HCT116 (cell line): Measurements from ENCODE around the gene ORM1. TPM values are rescaled to one million over a fixed set of nuclear protein-coding genes. Genes with fewer than 3 reads are reported as not detected.

Experiments used
- ATAC-seq: fragments of 200-7000 bp; cut with Tn5 transposase; 2 replicates; pipeline ENCODE4 v1.9.1; 2020; ENCODE audit warnings: mild to moderate bottlenecking, moderate library complexity
- BruUV-seq: library from RNA; stranded (reverse); fragments of 400-500 nt; replicated peaks from 2 replicates; lab custom pipeline; 2021; lab: Mats Ljungman, UMichigan
- CTCF ChIA-PET: fragments of 300-600 bp; sonication (Branson Sonifier 250); formaldehyde crosslinking; loops from one replicate; lab custom pipeline; 2021; ENCODE audit warnings: antibody characterized with exemption; lab: Charles Lee
- POLR2A ChIA-PET: fragments of 300-600, 350-600 bp; sonication (Branson Sonifier 250); formaldehyde crosslinking; loops from one replicate; lab custom pipeline; 2021; ENCODE audit warnings: antibody characterized with exemption; lab: Charles Lee
- RAD21 ChIA-PET, 2 experiments: fragments of 300-600 bp; sonication (Branson Sonifier 250); formaldehyde crosslinking; loops; one replicate each; lab custom pipeline; 2023; ENCODE audit warnings: low total read pairs in 2 of 2; ENCODE audit not compliant: uncharacterized antibody in 2 of 2, unreplicated experiment in 2 of 2, low non-redundant PET in 1 of 2; lab: Charles Lee
- DNase-seq: peaks from one replicate; pipeline ENCODE4 v3.0.0-alpha.2; 2010; ENCODE audit warnings: low read depth, low spot score
- H2AFZ ChIP-seq: fragments of 200-600 bp; shearing (Covaris generic), sonication (generic); 2 replicates; pipeline ENCODE4 v1.6.1; 2017; ENCODE audit warnings: low read depth, mixed run types, mixed read lengths, antibody characterized with exemption, low read length; ENCODE audit not compliant: poor library complexity, severe bottlenecking
- H3K27ac ChIP-seq: 2 replicates; pipeline ENCODE4 v1.5.1; 2012; ENCODE audit warnings: low read depth, low read length
- H3K27me3 ChIP-seq: fragments of 200-600 bp; sonication (generic); 2 replicates; pipeline ENCODE4 v1.6.1; 2016; ENCODE audit warnings: mixed run types, low read length, mixed read lengths; ENCODE audit not compliant: insufficient read depth
- H3K36me3 ChIP-seq, 2 experiments: fragments of 200-500 bp in 1 of 2; fragments of 200-600 bp in 1 of 2; sonication (Bioruptor generic) in 1 of 2; sonication (generic) in 1 of 2; 2 replicates each; pipeline versions ENCODE4 v1.5.1 to v1.6.1; 2014 to 2016; ENCODE audit warnings: low read length in 2 of 2, inconsistent platforms in 1 of 2, mixed read lengths in 1 of 2, mixed run types in 1 of 2; ENCODE audit not compliant: insufficient read depth in 2 of 2, control insufficient read depth in 1 of 2
- H3K4me1 ChIP-seq, 2 experiments: fragments of 200-600 bp in 1 of 2; sonication (generic) in 1 of 2; 2 replicates each; pipeline versions ENCODE4 v1.5.1 to v1.6.1; 2012 to 2017; ENCODE audit warnings: low read length in 2 of 2, inconsistent platforms in 1 of 2, mild to moderate bottlenecking in 1 of 2, mixed read lengths in 1 of 2, mixed run types in 1 of 2, moderate library complexity in 1 of 2; ENCODE audit not compliant: insufficient read depth in 2 of 2, control insufficient read depth in 1 of 2
- H3K4me2 ChIP-seq: fragments of 200-600 bp; sonication (generic); 2 replicates; pipeline ENCODE4 v1.6.1; 2017; ENCODE audit warnings: mixed run types, low read length, mixed read lengths
- H3K4me3 ChIP-seq, 2 experiments: fragments of 200-600 bp in 1 of 2; sonication (generic) in 1 of 2; replicated peaks in 1 of 2; 2 replicates each; pipeline ENCODE4 v1.5.1; 2011 to 2016; ENCODE audit warnings: low read length in 2 of 2, control low read depth in 1 of 2, low read depth in 1 of 2, mild to moderate bottlenecking in 1 of 2, mixed read lengths in 1 of 2, mixed run types in 1 of 2
- H3K79me2 ChIP-seq: fragments of 200-600 bp; sonication (generic); 2 replicates; pipeline ENCODE4 v1.6.1; 2017; ENCODE audit warnings: mild to moderate bottlenecking, mixed run types, low read length, moderate library complexity, mixed read lengths; ENCODE audit not compliant: insufficient read depth
- H3K9ac ChIP-seq: fragments of 200-600 bp; sonication (generic); 2 replicates; pipeline ENCODE4 v1.6.1; 2016; ENCODE audit warnings: low read length, mixed read lengths
- H3K9me2 ChIP-seq: fragments of 200-600 bp; sonication (generic), shearing (Covaris generic); 2 replicates; pipeline ENCODE4 v1.6.1; 2017; ENCODE audit warnings: mixed run types, mild to moderate bottlenecking, moderate library complexity; ENCODE audit not compliant: insufficient read depth
- H3K9me3 ChIP-seq, 2 experiments: fragments of 200-500 bp in 1 of 2; fragments of 200-600 bp in 1 of 2; sonication (Bioruptor generic) in 1 of 2; sonication (generic) in 1 of 2; 2 replicates each; pipeline ENCODE4 v1.6.1; 2014 to 2017; ENCODE audit warnings: low read length in 2 of 2, mixed read lengths in 2 of 2, inconsistent platforms in 1 of 2, low read depth in 1 of 2, mild to moderate bottlenecking in 1 of 2, mixed run types in 1 of 2, moderate library complexity in 1 of 2; ENCODE audit not compliant: control insufficient read depth in 1 of 2, insufficient read depth in 1 of 2
- H4K20me1 ChIP-seq: fragments of 200-600 bp; sonication (generic), shearing (Covaris generic); 2 replicates; pipeline ENCODE4 v1.6.1; 2017; ENCODE audit warnings: mixed run types, mild to moderate bottlenecking, moderate library complexity; ENCODE audit not compliant: insufficient read depth
- CEBPB ChIP-seq: IDR thresholded peaks from 2 replicates; pipeline ENCODE4 v1.6.1; 2012; ENCODE audit warnings: low read depth
- EGR1 ChIP-seq: IDR thresholded peaks from 2 replicates; pipeline ENCODE4 v1.6.1; 2012; ENCODE audit warnings: low read depth
- ELF1 ChIP-seq: IDR thresholded peaks from 2 replicates; pipeline ENCODE4 v1.6.1; 2012; ENCODE audit warnings: low read depth, borderline replicate concordance
- JUND ChIP-seq: IDR thresholded peaks from 2 replicates; pipeline ENCODE4 v1.6.1; 2012
- RAD21 ChIP-seq: IDR thresholded peaks from 2 replicates; pipeline ENCODE4 v1.6.1; 2012; ENCODE audit warnings: low read depth, mild to moderate bottlenecking
- intact Hi-C: fragments of 100-400 bp; cut with micrococcal nuclease; formaldehyde crosslinking; loops from 2 replicates; pipeline ENCODE4 v1.10.0; 2022
- total RNA-seq: library from RNA; stranded (reverse); gene quantifications from one replicate; pipeline ENCODE4 v1.2.1, GENCODE V29; 2021; ENCODE audit not compliant: unreplicated experiment
- TF ChIP-seq, protein P1 (sequence below), 3 experiments: fragments of 200-600 bp in 1 of 3; sonication (generic) in 1 of 3; IDR thresholded peaks in 2 of 3; conservative IDR thresholded peaks in 1 of 3; 2 replicates each; pipeline ENCODE4 v1.5.1; 2012 to 2017; ENCODE audit warnings: low read depth in 2 of 3, low read length in 2 of 3, antibody characterized with exemption in 1 of 3, borderline replicate concordance in 1 of 3, control low read depth in 1 of 3, mild to moderate bottlenecking in 1 of 3, mixed read lengths in 1 of 3, mixed run types in 1 of 3, moderate library complexity in 1 of 3; ENCODE audit not compliant: insufficient read depth in 1 of 3

The ORM1 gene
- total RNA-seq, 1 experiment from 2014 or later, result 5.6 TPM

DNA sequence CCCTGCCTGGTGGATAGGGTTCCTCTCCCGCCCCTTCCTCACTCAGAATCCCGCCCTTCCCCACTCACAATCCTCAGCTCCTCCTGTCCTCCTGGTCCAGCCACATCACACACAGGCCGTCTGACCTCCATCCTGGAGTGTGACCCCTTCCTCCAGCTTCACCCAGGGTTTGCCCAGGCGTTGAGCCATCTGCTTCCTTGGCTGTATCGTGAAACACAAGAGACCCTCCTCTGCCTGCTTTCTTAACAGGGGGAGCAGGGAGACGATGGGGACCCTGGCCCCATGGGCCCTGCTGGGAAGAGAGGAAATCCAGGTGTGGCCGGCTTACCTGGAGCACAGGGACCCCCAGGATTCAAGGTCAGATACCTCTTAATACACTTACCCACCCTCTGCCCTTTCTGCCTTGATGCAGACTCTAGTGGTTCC is 32.3 kb upstream of the ORM1 start:
- BruUV-seq, result no TSS peak
- Histone ChIP-seq H2AFZ (no peak overlapping the region), H4K20me1 (no peaks in the 10 kb centered on the region), H3K79me2 (no peaks in the 10 kb centered on the region), H3K27ac (no peak overlapping the region), H3K27me3 (no peaks in the 10 kb centered on the region), H3K9me2 (no peaks in the 10 kb centered on the region)
- DNase-seq (no peak), ATAC-seq (peak; percentile 43)
- ChIA-PET CTCF (interaction anchor here (1.0 to 5.4 kb wide), 15 partner anchors 9 to 609 kb away, joined by 3 to 120 read pairs (median 4); partner anchors contain the start of gene COL27A1), POLR2A (no interaction called here), RAD21 (interaction anchor here (1.0 to 2.5 kb wide), 9 partner anchors 11 to 208 kb away, joined by 3 to 19 read pairs (median 4); partner anchors contain the start of gene COL27A1 (in 1 of the 2))
- intact Hi-C loops, result loop anchor here (5.0 kb wide), 1 partner anchor 553 kb away; no protein-coding TSS in a partner anchor
- no peak for TF ChIP-seq JUND
- TF ChIP-seq, all 23 proteins: peak for 0
- H3K4me3 ChIP-seq, result no peak overlapping the region
- no peak overlapping the region for H3K4me2 ChIP-seq
- 0 out of 4 replicates have a peak, but pooled peaks cover 0 to 8% of the 10 kb centered on the region in 2 experiments for H3K36me3 ChIP-seq
- H3K9ac ChIP-seq, result no peak overlapping the region
- H3K4me1 ChIP-seq, result no peaks in the 10 kb centered on the region
- H3K9me3 ChIP-seq, result no peaks in the 10 kb centered on the region

DNA sequence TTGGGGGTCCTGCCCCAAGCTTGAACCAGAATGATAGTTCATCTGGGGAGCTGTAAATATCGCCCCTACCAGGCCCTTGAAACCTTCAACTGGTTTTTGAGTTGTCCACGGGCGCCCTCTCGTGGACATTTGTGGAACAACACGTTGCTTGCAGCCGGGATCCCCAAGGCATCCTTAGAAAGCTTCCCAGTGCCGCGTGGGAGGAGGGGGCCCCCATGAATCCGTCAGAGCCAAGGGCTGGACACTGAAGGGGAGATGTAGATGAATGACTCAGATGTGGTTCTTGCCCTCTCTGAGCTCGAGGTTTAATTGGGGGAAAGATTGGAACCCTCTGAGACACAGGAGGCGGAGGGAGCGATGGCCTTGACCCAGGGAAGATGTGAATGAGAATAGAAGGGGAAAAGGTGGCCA is 31.8 kb upstream of the ORM1 start:
- Histone ChIP-seq H4K20me1 (no peaks in the 10 kb centered on the region), H3K9me2 (no peaks in the 10 kb centered on the region), H3K27ac (no peak overlapping the region), H3K4me1 (no peaks in the 10 kb centered on the region), H3K36me3 (peaks cover 0 to 8% of the 10 kb centered on the region in 2 experiments; a peak in 1 of 4 replicates), H2AFZ (no peak overlapping the region), H3K9ac (no peak overlapping the region), H3K9me3 (no peaks in the 10 kb centered on the region), H3K4me2 (no peak overlapping the region), H3K27me3 (no peaks in the 10 kb centered on the region)
- DNase-seq, result peak; percentile 51
- intact Hi-C loops, result loop anchor here (1.0 to 5.0 kb wide), 4 partner anchors 136 to 554 kb away; partner anchors contain the start of gene COL27A1
- ChIA-PET POLR2A (no interaction called here), CTCF (interaction anchor here (0.7 to 5.4 kb wide), 16 partner anchors 9 to 609 kb away, joined by 3 to 120 read pairs (median 4); partner anchors contain the start of gene COL27A1)
- no peak for TF ChIP-seq ELF1
- no peak for TF ChIP-seq CEBPB
- peak; percentile 95 for TF ChIP-seq RAD21
- TF ChIP-seq, protein P1, sequence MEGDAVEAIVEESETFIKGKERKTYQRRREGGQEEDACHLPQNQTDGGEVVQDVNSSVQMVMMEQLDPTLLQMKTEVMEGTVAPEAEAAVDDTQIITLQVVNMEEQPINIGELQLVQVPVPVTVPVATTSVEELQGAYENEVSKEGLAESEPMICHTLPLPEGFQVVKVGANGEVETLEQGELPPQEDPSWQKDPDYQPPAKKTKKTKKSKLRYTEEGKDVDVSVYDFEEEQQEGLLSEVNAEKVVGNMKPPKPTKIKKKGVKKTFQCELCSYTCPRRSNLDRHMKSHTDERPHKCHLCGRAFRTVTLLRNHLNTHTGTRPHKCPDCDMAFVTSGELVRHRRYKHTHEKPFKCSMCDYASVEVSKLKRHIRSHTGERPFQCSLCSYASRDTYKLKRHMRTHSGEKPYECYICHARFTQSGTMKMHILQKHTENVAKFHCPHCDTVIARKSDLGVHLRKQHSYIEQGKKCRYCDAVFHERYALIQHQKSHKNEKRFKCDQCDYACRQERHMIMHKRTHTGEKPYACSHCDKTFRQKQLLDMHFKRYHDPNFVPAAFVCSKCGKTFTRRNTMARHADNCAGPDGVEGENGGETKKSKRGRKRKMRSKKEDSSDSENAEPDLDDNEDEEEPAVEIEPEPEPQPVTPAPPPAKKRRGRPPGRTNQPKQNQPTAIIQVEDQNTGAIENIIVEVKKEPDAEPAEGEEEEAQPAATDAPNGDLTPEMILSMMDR (IDR thresholded peaks at IDR 0.05 in 2 of 3, conservative IDR thresholded peaks at IDR 0.05 in 1 of 3; ENCODE audit: borderline replicate concordance in 1 of 3, insufficient read depth in 1 of 3, low read depth in 2 of 3, low read length in 2 of 3), result peak; percentile 80 to 95 (median 95)
- peak; percentile 42; the same call in 1 of the 2 replicates for TF ChIP-seq EGR1
- TF ChIP-seq, all 23 proteins: peak for 3
- H3K4me3 ChIP-seq, result no peak overlapping the region
- ATAC-seq, result peak; percentile 85
- BruUV-seq, result no TSS peak
- H3K79me2 ChIP-seq, result no peaks in the 10 kb centered on the region
- RAD21 ChIA-PET, result interaction anchor here (0.6 to 2.5 kb wide), 10 partner anchors 12 to 209 kb away, joined by 3 to 19 read pairs (median 4); partner anchors contain the start of gene COL27A1 (in 1 of the 2)
